Fibroblast of skin of back (primary cell): ENCODE results near the gene ARRDC2.
"Not testable (repeated sequence)": the region's sequence is repeated elsewhere in the genome, so short reads cannot be mapped to it uniquely, and the experiment has no call there.

Source experiments
- DNase-seq: peaks from one replicate; pipeline ENCODE4 v3.0.0-alpha.2; 2013

The ARRDC2 gene

DNA sequence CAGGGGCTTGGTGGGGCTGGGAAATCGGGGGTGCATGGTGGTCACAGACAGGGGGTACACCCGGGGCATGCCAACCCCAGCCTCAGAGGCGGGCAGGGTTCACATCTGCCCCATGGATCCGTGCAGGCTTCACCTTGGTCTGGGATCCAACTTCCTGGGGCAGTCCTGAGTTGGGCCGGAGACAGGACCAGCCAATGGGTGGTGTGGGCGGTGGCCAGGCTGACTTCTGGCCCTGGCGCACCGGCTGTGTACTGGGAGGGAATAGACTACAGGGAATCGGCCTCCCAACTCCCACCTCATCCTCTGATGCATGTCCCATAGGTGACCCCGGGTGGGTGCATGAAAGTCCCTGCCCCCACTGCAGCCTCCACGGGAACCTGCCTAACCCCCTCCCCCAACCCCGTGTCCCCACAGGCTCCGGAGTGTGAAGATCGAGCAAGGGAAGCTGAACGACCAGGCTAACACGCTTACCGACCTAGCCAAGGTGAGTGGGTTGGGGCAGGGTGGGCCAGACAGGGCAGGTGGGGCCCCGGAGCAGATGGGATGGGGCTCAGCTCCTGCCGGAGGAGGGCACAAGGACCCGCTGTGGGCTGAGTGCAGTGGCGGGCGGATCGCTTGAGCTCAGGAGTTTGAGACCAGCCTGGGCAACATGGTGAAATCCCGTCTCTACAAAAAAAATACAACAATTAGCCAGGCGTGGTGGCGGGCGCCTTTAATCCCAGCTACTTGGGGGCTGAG is 14.7 kb upstream of the ARRDC2 start:
- DNase-seq: no peak

- DNase-seq: peak; percentile 67
Measured at GRCh38 chr19:17996826-17997316, 11.1 kb upstream of the ARRDC2 start.

DNA sequence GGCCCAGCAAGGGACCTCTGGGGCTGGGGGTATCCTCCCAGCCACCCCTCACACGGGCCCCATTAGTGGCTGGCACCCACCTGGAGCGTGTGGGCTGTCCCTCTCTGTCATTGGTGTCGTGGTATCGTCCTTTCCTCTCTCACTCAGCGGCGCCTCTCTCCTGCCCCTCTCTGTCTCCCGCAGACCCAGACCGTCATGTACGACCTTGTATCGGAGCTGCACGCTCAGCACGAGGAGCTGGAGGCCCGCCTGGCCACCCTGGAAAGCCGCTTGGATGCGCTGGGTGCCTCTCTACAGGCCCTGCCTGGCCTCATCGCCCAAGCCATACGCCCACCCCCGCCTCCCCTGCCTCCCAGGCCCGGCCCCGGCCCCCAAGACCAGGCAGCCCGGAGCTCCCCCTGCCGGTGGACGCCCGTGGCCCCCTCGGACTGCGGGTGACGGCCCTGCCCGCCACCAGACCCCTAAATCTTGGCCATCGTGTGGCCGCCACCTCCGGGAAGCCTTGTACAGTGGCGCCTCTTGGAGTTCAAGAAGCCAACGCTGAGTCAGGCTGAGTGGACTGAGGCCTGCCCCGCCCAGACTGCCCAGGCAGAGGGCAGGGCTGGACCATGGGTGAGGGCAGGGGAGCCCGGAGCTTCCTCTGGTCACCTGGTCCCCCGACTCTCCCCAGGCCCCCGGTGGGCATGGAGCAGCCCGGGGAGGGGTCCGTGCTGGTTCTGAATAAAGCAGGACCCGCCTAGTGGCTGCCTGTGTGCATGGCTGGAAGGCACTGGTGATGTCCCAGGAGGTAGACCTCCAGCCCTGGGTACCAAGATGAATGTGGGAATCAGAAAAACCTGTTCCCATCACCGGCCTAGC is 9.8 kb upstream of the ARRDC2 start:
- no peak for DNase-seq

GRCh38 chr19:17998827-17999150 is 9.2 kb upstream of the ARRDC2 start:
- DNase-seq: no peak

GRCh38 chr19:17999684-18000479 is 8.1 kb upstream of the ARRDC2 start:
- DNase-seq: no peak

- DNase-seq: no peak
Measured at GRCh38 chr19:18000480-18000914, 7.5 kb upstream of the ARRDC2 start.

- peak; percentile 95 for DNase-seq
Measured at GRCh38 chr19:18000915-18001776, 6.8 kb upstream of the ARRDC2 start.

DNA sequence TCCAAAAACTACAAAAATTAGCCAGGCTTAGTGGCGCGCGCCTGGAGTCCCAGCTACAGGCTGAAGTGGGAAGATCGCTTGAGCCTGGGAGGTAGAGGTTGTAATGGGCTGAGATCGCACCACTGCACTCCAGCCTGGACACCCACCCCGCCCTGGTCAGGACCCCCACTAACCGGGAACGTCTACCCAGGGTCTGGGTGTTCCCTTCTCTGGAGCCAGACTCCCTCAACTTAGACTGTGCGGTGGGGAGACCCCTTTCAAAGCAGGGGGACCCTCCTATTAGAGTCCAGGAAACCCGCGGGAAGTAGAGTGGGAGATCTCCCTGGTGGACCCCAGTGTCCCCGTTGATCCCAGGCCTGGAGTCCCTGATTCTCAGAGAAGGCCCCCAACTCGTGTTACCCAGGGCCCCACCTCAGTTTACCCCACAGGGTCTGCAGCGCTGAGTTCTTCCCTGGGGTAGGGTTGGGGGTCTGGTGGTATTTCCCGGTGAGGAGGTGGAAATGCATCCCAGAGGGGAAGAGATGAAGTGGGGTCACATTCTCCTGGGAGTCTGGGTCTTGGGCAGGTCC is 6.1 kb upstream of the ARRDC2 start:
- DNase-seq: peak; percentile 19

DNA sequence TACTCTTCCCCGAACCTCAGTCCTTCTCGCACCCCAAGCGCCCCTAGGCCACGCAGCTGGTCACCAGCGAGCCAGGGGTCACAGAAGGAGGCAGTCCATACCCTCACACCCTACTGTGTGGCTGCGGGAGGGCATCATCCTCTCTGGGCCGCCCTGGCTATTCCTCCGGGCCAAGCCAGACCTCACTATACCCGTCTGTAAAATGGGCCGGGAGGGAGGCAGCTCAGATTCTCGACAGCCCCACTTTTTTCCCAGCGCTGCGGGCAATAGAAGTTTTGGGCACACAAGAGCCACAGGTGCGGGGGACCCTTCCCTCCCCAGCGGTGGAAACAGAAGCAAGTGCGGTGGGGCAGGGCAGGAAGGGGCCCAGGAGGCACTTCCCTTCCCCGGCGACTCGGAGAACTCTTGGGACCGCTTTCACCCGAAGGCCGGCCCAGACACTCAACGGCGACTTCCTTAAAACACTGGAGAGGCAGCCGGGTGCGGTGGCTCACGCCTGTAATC is 5.6 kb upstream of the ARRDC2 start:
- DNase-seq: no peak

DNA sequence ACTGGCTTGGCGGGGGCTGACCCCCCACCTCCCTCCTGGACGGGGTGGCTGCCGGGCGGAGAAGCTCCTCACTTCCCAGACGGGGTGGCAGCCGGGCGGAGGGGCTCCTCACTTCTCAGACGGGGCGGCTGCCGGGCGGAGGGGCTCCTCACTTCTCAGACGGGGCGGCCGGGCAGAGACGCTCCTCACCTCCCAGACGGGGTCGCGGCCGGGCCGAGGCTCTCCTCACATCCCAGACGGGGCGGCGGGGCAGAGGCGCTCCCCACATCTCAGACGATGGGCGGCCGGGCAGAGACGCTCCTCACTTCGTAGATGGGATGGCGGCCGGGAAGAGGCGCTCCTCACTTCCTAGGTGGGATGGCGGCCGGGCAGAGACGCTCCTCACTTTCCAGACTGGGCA is 2.2 kb upstream of the ARRDC2 start:
- not testable (repeated sequence) for DNase-seq

DNA sequence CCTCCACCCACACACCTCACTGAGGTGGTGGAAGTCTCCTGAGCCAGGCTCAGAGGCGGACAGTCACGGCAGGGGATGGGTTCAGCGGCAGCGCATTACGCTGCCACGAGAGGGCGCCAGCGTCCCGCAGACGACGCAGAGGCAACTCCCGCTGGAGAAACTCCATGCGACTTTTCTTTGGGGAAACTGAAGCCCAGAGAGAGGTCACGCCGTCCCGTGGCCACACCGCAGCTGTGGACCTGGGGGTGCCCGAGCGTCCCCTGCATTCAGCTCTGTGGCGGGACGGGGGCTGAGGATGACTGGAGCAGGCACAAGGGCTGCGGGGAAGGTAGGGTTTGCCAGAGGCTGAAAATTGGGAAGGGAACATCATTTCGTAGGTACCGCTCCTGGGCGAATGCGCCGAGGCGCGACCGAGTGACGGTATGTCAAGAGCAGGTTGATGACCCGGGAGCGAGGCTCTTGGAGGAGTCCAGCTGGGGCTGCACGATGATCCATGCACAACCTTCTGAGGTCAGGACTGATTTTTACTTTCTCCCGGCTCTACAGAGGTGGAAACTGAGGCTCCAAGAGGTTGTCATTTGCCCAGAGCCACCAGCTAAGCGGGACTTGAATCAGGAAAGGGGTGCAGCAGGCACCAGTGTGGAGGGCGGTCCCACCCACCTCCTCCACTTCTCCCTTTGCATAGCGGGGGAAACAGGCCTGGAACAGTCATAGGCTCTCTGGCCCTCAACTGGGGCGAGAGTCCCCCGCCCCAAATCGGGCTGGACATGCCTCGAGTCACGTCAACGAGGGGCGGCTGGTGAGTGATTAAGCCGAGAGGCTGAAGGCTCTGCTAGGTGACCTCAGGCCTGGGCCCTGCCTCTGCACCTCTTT is 690 bp upstream of the ARRDC2 start:
- DNase-seq: peak; percentile 71

DNA sequence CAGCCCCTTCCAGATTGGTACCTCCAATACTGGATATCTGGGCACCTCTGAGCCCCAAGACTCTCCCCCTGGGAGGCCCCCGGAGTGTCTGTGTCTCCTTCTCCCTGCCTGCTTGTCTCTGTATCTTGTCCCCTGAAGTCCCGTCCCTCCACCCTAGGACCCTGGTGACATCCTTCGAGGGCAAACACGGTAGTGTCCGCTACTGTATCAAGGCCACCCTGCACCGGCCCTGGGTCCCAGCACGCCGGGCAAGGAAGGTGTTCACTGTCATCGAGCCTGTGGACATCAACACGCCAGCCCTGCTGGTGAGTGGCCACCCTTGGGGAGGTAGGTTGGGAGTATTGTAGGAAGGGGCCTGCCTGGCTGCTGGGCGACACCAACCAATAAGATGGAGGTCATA is 844 bp downstream of the ARRDC2 start:
- no peak for DNase-seq

- DNase-seq: peak; percentile 67
Measured at GRCh38 chr19:18009412-18010066, 1.6 kb downstream of the ARRDC2 start.

DNA sequence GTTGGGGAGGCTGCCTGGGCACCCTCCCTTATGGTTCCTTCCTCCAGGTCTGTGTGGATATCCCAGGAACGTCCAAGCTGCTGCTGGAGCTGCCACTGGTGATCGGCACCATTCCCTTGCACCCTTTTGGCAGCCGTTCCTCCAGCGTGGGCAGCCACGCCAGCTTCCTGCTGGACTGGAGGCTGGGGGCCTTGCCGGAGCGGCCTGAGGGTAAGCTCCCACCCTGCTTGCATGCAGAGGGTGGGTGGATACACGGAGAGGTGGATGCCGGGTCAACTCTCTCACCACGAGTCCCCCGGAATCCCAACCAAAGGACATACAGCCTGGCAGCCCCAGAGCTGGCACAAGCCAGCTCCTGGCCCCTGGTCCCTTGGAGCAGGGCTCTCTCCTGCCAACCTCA is 2.2 kb downstream of the ARRDC2 start:
- no peak for DNase-seq

- no peak for DNase-seq
Measured at GRCh38 chr19:18013210-18014111, 5.5 kb downstream of the ARRDC2 start.

DNA sequence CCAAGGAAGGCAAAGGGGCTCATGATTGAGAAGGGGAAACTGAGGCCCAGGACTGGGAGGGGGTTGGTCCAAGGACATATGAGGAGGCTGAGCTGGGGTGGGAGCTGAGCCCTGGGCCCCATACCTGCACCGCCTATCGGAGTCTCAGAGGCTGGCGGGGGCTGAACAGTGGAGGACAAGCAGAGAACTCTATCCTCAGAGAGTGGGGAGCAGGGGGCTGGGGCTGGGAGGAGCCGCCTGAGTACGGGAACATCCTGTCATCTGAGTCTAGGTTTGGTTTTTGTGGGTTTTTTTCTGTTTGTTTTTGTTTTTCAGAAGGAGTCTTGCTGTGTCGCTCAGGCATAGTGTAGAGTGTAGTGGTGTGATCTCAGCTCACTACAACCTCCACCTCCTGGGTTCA is 6.2 kb downstream of the ARRDC2 start:
- DNase-seq: no peak

DNA sequence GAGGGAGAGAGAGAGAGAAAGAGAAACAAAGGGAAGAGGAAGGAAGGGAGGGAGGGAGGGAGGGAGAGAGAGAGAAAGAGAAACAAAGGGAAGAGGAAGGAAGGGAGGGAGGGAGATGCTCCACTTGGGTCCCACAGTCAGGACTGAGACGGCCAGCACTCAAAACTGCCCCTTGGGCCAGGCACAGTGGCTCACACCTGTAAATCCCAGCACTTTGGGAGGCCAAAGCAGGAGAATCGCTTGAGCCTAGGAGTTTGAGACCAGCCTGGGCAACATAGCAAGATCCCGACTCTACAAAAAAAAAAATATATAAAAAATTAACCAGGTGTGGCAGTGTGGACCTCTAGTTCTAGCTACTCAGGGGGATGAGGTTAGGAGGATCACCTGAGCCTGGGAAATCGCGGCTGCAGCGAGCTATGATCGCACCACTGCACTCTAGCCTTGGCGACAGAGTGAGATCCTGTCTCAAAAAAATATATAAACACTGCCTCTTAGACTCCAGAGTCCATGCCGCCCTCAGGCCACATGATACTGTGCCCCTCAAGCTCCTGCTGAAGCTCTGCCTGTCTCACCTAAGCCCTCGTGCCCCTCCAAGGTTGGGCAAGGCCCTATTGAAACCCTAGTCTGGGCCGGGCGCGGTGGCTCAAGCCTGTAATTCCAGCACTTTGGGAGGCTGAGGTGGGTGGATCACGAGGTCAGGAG is 8.4 kb downstream of the ARRDC2 start:
- DNase-seq: no peak
